Activated naive CD4-positive, alpha-beta T cell treated with anti-CD3 and anti-CD28 coated beads, Interleukin-2, amount 50 U/mL, for 16 hours (primary cell): Measurements from ENCODE around the gene AGAP1.

ENCODE experiments used
- DNase-seq: peaks from one replicate; pipeline ENCODE4 v3.0.0-alpha.2; 2020

Gene AGAP1

GRCh38 chr2:235697041-235697440 lies 203.2 kb downstream of the AGAP1 start:
- no peak for DNase-seq

DNA sequence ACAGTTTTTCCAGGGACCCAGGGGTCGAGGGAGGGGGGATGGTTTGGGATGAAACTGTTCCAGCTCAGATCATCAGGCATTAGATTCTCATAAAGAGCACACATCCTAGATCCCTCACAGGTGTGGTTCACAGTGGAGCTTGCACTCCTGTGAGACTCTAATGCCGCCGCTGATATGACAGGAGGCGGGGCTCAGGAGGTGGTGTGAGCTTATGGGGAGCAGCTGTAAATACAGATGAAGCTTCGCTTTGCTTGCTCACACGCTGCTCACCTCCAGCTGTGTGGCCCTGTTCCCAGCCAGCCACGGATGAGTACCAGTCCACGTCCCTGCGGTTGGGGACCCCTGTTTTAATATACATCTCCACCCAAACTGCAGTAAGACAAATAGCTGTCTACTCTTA lies 204.2 kb downstream of the AGAP1 start:
- DNase-seq: no peak

DNA sequence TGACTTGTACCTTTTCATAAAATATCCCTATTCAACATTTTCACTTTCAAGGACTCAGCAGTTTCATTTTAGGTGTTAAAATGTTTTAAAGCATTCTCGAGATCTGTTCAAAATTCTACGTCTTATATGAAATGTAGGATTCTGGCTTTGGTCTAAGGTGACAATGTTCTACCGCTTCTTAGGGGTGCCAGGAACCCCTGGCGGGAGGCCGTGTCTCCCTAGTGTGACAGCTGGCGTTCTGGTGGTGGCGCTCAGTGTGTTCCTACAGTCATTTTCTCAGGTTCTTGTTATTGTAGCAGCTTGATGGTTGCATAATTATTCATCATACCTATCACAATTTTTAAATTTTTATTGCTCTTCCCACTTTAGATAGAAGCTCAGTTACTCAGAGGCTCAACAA lies 204.6 kb downstream of the AGAP1 start:
- DNase-seq: no peak

GRCh38 chr2:235699576-235699975 lies 205.7 kb downstream of the AGAP1 start:
- DNase-seq: no peak

- DNase-seq: no peak
These were observed 207.6 kb downstream of the AGAP1 start for GRCh38 chr2:235701206-235701981.

GRCh38 chr2:235702186-235702585 lies 208.3 kb downstream of the AGAP1 start:
- DNase-seq: no peak

DNA sequence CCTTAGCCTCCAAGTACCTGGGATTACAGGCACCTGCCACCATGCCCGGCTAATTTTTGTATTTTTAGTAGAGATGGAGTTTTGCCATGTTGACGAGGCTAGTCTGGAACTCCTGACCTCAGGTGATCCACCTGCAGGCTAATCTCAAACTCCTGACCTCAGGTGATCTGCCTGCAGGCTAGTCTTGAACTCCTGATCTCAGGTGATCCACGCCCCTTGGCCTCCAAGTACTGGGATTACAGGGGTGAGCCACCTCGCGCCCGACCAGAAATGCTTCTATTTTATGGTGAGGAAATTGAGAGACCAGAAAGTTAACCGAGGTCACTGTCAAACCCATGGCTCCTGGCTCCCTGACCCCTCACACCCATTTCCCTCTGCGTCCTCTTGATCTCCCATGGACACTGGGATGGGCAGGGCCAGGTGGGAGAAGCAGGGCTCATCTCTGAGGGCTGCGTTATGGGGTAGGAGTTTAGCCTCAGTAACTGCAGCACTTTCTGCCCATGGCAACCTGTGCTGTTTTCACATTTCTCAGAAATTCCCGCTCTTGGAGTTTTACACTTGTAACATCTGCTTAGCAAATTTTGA lies 210.0 kb downstream of the AGAP1 start:
- no peak for DNase-seq

DNA sequence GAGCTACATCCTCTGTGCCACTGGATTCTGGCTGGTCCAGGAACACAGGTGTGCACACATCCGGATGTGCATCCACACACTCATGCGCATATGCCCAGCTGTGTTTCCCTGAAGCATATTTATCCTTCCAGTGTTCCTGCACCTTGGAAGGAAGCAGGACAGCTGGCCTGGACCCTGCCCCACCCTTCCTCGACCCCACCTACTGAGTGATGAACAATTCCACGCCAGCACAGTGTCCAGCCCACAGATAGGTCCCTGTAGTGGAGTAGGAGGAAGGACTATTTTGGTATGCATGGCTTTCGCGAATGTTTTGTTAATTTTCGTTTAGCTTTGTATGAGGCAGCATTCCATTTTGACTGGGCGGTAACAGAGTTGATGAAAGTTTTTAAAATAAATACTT lies 211.5 kb downstream of the AGAP1 start:
- DNase-seq: no peak

DNA sequence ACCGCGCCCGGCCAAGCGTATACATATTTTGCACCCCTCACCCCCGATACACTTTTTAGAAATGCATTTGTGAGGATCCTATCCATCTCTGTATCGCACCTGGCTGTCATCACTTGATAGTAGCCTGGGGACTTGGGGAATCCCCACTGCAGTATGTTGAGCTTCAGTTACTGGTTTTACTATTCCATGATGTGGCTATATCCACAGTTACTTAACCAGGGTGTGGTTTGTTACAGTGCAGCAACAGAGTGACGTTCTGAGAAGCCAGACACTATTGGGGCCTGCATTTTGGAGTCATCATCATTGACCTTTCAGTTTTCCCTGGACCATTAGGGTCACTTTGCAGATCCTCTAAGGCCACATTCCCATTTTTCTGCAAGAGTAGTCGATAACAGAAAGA lies 212.7 kb downstream of the AGAP1 start:
- no peak for DNase-seq

- DNase-seq: no peak
These were observed 213.7 kb downstream of the AGAP1 start for GRCh38 chr2:235707411-235708096.

DNA sequence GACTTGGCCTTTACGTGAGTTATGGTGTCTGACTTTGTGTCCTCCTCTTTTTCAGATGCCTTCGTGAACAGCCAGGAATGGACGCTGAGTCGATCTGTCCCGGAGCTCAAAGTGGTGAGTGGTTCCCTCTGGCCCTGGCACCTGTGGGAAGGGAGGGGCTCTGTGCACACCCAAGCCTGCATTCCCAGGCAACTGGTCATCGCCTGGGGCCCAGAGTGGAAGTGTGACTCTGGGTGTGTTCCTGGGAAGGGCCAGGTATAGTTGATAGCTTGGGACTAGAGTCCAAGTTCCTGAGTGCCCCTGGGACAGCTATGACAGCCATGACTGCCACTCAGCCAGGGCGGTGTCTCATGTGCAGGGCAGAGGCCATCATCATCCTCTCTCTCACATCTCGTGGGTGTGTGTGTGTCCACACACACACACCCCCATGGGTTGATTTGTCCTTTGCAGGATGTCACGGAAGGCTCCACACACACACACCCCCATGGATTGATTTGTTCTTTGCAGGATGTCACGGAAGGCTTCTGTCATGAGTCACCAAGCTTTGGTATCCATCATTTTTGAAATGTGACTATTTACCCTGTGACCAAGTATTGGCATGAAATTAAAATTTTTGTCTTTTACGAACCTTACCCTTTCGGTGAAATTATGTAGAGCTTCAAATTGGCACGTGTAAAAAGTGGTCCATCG lies 215.4 kb downstream of the AGAP1 start:
- no peak for DNase-seq

DNA sequence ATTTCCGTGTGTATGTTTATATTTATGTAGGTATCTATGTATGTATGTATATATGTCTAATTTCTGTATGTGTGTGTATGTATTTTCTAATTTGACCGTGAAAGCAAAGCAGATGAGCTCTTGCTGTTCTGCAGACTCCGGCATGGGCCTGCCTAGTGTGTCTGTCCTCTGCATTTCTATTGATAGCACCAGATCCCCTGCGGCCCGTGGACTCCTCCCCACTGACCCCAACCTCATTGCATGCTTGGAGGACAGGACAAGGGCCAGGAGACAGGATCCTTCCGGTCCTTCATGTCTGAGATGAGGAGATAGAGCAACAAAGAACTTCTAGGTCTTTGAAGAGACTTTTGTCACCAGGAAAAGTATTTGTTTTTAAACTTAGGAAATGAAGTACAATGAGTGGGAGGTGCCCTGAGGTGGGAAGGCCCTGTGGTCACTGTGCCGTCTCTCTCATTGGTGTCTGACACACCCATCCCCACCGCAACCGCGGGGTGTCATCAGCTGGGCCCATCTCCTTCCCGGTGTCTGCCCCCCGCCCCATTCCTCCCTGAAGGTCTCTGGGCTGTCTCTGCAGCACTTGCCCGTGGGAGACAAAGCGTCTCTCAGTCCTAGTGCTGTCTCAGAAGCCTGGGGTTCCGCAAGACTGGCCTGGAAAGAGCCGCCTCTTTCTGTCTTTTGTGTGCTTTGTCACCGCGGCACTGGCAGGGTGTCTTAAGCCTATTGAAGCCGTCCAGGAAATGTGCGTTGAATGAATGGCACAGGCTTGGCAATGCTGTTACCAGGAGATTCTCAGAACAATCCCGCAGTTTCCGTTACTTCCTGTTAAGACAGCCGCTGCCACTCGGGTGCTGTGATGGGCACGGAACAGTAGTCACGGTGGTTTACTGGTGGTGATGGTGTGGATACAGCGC lies 216.4 kb downstream of the AGAP1 start:
- DNase-seq: no peak

GRCh38 chr2:235710933-235711332 lies 217.1 kb downstream of the AGAP1 start:
- DNase-seq: no peak

- no peak for DNase-seq
These were observed 217.7 kb downstream of the AGAP1 start for GRCh38 chr2:235711527-235711926.

GRCh38 chr2:235712176-235712575 lies 218.3 kb downstream of the AGAP1 start:
- no peak for DNase-seq

GRCh38 chr2:235713189-235713588 lies 219.3 kb downstream of the AGAP1 start:
- no peak for DNase-seq

GRCh38 chr2:235715601-235716000 lies 221.8 kb downstream of the AGAP1 start:
- DNase-seq: no peak

DNA sequence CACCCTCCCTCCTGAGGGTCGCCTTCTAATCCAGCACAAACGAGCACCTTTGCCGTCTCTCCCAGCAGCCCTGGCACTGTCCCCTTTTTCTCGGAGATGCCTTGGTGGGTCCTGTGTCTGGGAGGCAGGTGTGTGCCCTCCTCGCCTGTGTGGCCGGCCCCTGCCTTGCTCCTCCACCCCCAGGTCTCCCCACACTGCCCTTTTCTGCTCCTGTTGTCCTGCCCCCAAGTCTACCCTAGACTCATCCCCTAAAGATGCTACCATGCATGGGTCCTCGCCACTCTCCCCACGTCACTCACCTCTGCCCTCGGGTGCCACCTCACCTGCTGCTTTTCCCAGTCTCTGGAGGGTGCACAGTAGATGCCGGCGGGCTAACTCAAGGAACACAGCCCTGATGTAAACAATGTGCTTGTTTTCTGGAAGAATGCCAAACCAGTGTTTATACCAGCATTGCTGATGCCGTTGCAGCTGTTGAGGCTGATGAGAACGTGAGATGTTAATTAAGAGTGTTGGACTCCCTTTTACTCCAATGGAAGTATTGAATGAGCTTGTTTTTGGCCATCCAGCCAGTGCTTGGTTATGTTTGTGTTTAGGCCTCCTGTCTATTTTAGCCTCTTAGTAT lies 223.1 kb downstream of the AGAP1 start:
- no peak for DNase-seq

GRCh38 chr2:235719146-235719942 lies 225.5 kb downstream of the AGAP1 start:
- no peak for DNase-seq

- DNase-seq: no peak
These were observed 227.8 kb downstream of the AGAP1 start for GRCh38 chr2:235721625-235722024.

- DNase-seq: no peak
These were observed 229.0 kb downstream of the AGAP1 start for GRCh38 chr2:235722869-235723268.
